ENCODE results near the gene IRF4. TPM values are rescaled to one million over a fixed set of nuclear protein-coding genes. Genes with fewer than 3 reads are reported as not detected.

IRF4 gene
- total RNA-seq, 2 donors from 2014 or later = 1.1 to 1.8 TPM

- ATAC-seq (ENCODE audit: insufficient number of reproducible peaks, low FRiP score, low read depth) (no peak), DNase-seq (ENCODE audit: low spot score) (no peak)
- H3K27me3 ChIP-seq (replicated peaks; ENCODE audit: insufficient read depth) = no peaks in the 10 kb centered on the region
- peaks cover 8% of the 10 kb centered on the region for H3K36me3 ChIP-seq
- H3K27ac ChIP-seq = no peak overlapping the region
- no peak overlapping the region for H3K4me3 ChIP-seq
- no peaks in the 10 kb centered on the region for H3K4me1 ChIP-seq (ENCODE audit: control insufficient read depth in 1 of 2, low read depth in 2 of 2)
- no peak for TF ChIP-seq CTCF (IDR thresholded peaks at IDR 0.05)
- no peaks in the 10 kb centered on the region for H3K9me3 ChIP-seq
Observed at GRCh38 chr6:351867-352289, 39.7 kb upstream of the IRF4 start.

- ATAC-seq (ENCODE audit: insufficient number of reproducible peaks, low FRiP score, low read depth) = no peak
- no peak for DNase-seq (ENCODE audit: low spot score)
- no peaks in the 10 kb centered on the region for H3K9me3 ChIP-seq
- no peaks in the 10 kb centered on the region for H3K27me3 ChIP-seq (replicated peaks; ENCODE audit: insufficient read depth)
- H3K4me1 ChIP-seq (ENCODE audit: control insufficient read depth in 1 of 2, low read depth in 2 of 2) = no peaks in the 10 kb centered on the region
- TF ChIP-seq CTCF (IDR thresholded peaks at IDR 0.05) = no peak
- peaks cover 8% of the 10 kb centered on the region for H3K36me3 ChIP-seq
- H3K4me3 ChIP-seq = no peak overlapping the region
- H3K27ac ChIP-seq = no peak overlapping the region
Observed at GRCh38 chr6:352474-352873, 39.1 kb upstream of the IRF4 start.

GRCh38 chr6:352896-353470, 38.6 kb upstream of the IRF4 start:
- no peak overlapping the region for H3K27ac ChIP-seq
- no peaks in the 10 kb centered on the region for H3K27me3 ChIP-seq (replicated peaks; ENCODE audit: insufficient read depth)
- H3K4me1 ChIP-seq (ENCODE audit: control insufficient read depth in 1 of 2, low read depth in 2 of 2) = no peaks in the 10 kb centered on the region
- peaks cover 8% of the 10 kb centered on the region for H3K36me3 ChIP-seq
- H3K9me3 ChIP-seq = no peaks in the 10 kb centered on the region
- ATAC-seq (ENCODE audit: insufficient number of reproducible peaks, low FRiP score, low read depth) = no peak
- TF ChIP-seq CTCF (IDR thresholded peaks at IDR 0.05) = no peak
- H3K4me3 ChIP-seq = no peak overlapping the region
- no peak for DNase-seq (ENCODE audit: low spot score)

GRCh38 chr6:353642-354614, 37.6 kb upstream of the IRF4 start:
- Histone ChIP-seq H3K4me3 (no peak overlapping the region), H3K27me3 (replicated peaks; ENCODE audit: insufficient read depth) (no peaks in the 10 kb centered on the region), H3K36me3 (peaks cover 2% of the 10 kb centered on the region), H3K9me3 (no peaks in the 10 kb centered on the region), H3K27ac (no peak overlapping the region), H3K4me1 (ENCODE audit: control insufficient read depth in 1 of 2, low read depth in 2 of 2) (no peaks in the 10 kb centered on the region)
- TF ChIP-seq CTCF (IDR thresholded peaks at IDR 0.05) = no peak
- ATAC-seq (ENCODE audit: insufficient number of reproducible peaks, low FRiP score, low read depth) (no peak), DNase-seq (ENCODE audit: low spot score) (no peak)

GRCh38 chr6:354631-355280, 36.8 kb upstream of the IRF4 start:
- H3K4me3 ChIP-seq = no peak overlapping the region
- no peak for TF ChIP-seq CTCF (IDR thresholded peaks at IDR 0.05)
- no peak overlapping the region for H3K27ac ChIP-seq
- no peaks in the 10 kb centered on the region for H3K9me3 ChIP-seq
- H3K36me3 ChIP-seq = no peaks in the 10 kb centered on the region
- H3K27me3 ChIP-seq (replicated peaks; ENCODE audit: insufficient read depth) = no peaks in the 10 kb centered on the region
- H3K4me1 ChIP-seq (ENCODE audit: control insufficient read depth in 1 of 2, low read depth in 2 of 2) = no peaks in the 10 kb centered on the region
- DNase-seq (ENCODE audit: low spot score) = no peak
- no peak for ATAC-seq (ENCODE audit: insufficient number of reproducible peaks, low FRiP score, low read depth)
